HepG2 (cell line): ENCODE measurements around the gene SPATS2. TPM values are rescaled to one million over a fixed set of nuclear protein-coding genes. Genes with fewer than 3 reads are reported as not detected.

Experiments
- GABPB1 ChIP-seq: IDR thresholded peaks from 2 replicates; pipeline ENCODE4 v1.6.1; 2016; ENCODE audit warnings: mild to moderate bottlenecking, missing genetic modification reagents, moderate library complexity, missing compliant biosample characterization
- IRF2 ChIP-seq: IDR thresholded peaks from 2 replicates; pipeline ENCODE4 v1.6.1; 2018; ENCODE audit warnings: missing genetic modification reagents, missing compliant biosample characterization
- JUNB ChIP-seq: sonication (generic); formaldehyde crosslinking; IDR thresholded peaks from 2 replicates; pipeline ENCODE4 v1.8.0; 2022; ENCODE audit warnings: missing genetic modification reagents, mild to moderate bottlenecking, borderline replicate concordance
- KAT2B ChIP-seq: fragments of 150-350 bp; IDR thresholded peaks from 2 replicates; pipeline ENCODE4 v1.6.1; 2014; ENCODE audit warnings: low read depth, low read length, borderline replicate concordance
- KDM5A ChIP-seq: fragments of 200-600 bp; sonication (generic); IDR thresholded peaks from 2 replicates; pipeline ENCODE4 v1.7.0; 2018; ENCODE audit warnings: antibody characterized with exemption, mild to moderate bottlenecking, low read length, borderline replicate concordance
- KLF11 ChIP-seq: IDR thresholded peaks from 2 replicates; pipeline ENCODE4 v1.6.1; 2016; ENCODE audit warnings: missing compliant biosample characterization
- NRL ChIP-seq: sonication (generic); formaldehyde crosslinking; IDR thresholded peaks from 2 replicates; pipeline ENCODE4 v1.5.0; 2020; ENCODE audit warnings: missing genetic modification reagents, mild to moderate bottlenecking, moderate library complexity, borderline replicate concordance
- PLRG1 ChIP-seq: fragments of 450-650 bp; conservative IDR thresholded peaks from 2 replicates; pipeline ENCODE4 v1.6.1; 2016
- RBAK ChIP-seq: sonication (generic); formaldehyde crosslinking; IDR thresholded peaks from 2 replicates; pipeline ENCODE4 v1.5.1; 2020; ENCODE audit warnings: mild to moderate bottlenecking, missing genetic modification reagents
- RBM22 ChIP-seq: fragments of 200-400 bp; formaldehyde crosslinking; optimal IDR thresholded peaks from 2 replicates; pipeline ENCODE3; 2017; ENCODE audit warnings: mild to moderate bottlenecking, low read length, moderate library complexity
- RFXAP ChIP-seq: sonication (generic); formaldehyde crosslinking; IDR thresholded peaks from 2 replicates; pipeline ENCODE4 v1.4.0; 2020; ENCODE audit warnings: missing genetic modification reagents, borderline replicate concordance
- SALL2 ChIP-seq: sonication (generic); formaldehyde crosslinking; IDR thresholded peaks from 2 replicates; pipeline ENCODE4 v1.8.1; 2023; ENCODE audit warnings: mild to moderate bottlenecking, missing genetic modification reagents, inconsistent platforms
- SETDB1 ChIP-seq: sonication (generic); formaldehyde crosslinking; IDR thresholded peaks from 2 replicates; pipeline ENCODE4 v1.5.1; 2020; ENCODE audit warnings: missing genetic modification reagents, mild to moderate bottlenecking, borderline replicate concordance
- ZFP37 ChIP-seq: sonication (generic); formaldehyde crosslinking; IDR thresholded peaks from 2 replicates; pipeline ENCODE4 v1.4.0; 2020; ENCODE audit warnings: missing genetic modification reagents, borderline replicate concordance
- ZMYM4 ChIP-seq: sonication (generic); formaldehyde crosslinking; IDR thresholded peaks from 2 replicates; pipeline ENCODE4 v1.8.1; 2023; ENCODE audit warnings: mild to moderate bottlenecking, missing genetic modification reagents
- ZNF326 ChIP-seq: sonication (generic); formaldehyde crosslinking; IDR thresholded peaks from 2 replicates; pipeline ENCODE4 v1.4.0; 2020; ENCODE audit warnings: missing genetic modification reagents, borderline replicate concordance
- ZNF552 ChIP-seq: sonication (generic); formaldehyde crosslinking; IDR thresholded peaks from 2 replicates; pipeline ENCODE4 v1.9.0; 2022; ENCODE audit warnings: missing genetic modification reagents, mild to moderate bottlenecking, borderline replicate concordance
- ZNF607 ChIP-seq: sonication (generic); formaldehyde crosslinking; IDR thresholded peaks from 2 replicates; pipeline ENCODE4 v1.5.1; 2020; ENCODE audit warnings: missing genetic modification reagents, mild to moderate bottlenecking, borderline replicate concordance
- ZNF678 ChIP-seq: sonication (generic); formaldehyde crosslinking; IDR thresholded peaks from 2 replicates; pipeline ENCODE4 v1.4.0; 2020; ENCODE audit warnings: mild to moderate bottlenecking, missing genetic modification reagents
- ZNF720 ChIP-seq: sonication (generic); formaldehyde crosslinking; IDR thresholded peaks from 2 replicates; pipeline ENCODE4 v1.4.0; 2020; ENCODE audit warnings: missing genetic modification reagents
- polyA plus RNA-seq, 8 experiments: library from polyadenylated mRNA; depleted of rRNA in 3 of 8; stranded (reverse) in 7 of 8; unstranded in 1 of 8; fragments of >200 nt; fragmentation: Illumina TruSeq in 4 of 8; extraction: Trizol in 4 of 8; gene quantifications; 2 replicates each; pipeline versions ENCODE4 v1.2.1 to v1.2.3, GENCODE V29; 2011 to 2016; ENCODE audit warnings: low read depth in 4 of 8, missing spikeins in 1 of 8, mixed read lengths in 1 of 8; ENCODE audit not compliant: insufficient read depth in 1 of 8
- total RNA-seq, 5 experiments: library from RNA; depleted of rRNA; stranded (reverse); fragments of >200 nt; fragmentation: Illumina TruSeq; extraction: Trizol; gene quantifications; 2 replicates each; pipeline ENCODE4 v1.2.3, GENCODE V29; 2016; ENCODE audit warnings: low read depth in 1 of 5
- TF ChIP-seq, protein P1 (sequence below): sonication (generic); formaldehyde crosslinking; conservative IDR thresholded peaks from 2 replicates; pipeline ENCODE4 v1.8.0; 2022; ENCODE audit warnings: low read depth, missing genetic modification reagents
- TF ChIP-seq, protein P2 (sequence below): sonication (generic); formaldehyde crosslinking; IDR thresholded peaks from 2 replicates; pipeline ENCODE4 v1.5.0; 2020; ENCODE audit warnings: mild to moderate bottlenecking, missing genetic modification reagents
- TF ChIP-seq, protein P3 (sequence below): sonication (generic); formaldehyde crosslinking; IDR thresholded peaks from 2 replicates; pipeline ENCODE4 v1.4.0; 2020; ENCODE audit warnings: mild to moderate bottlenecking, missing genetic modification reagents
- TF ChIP-seq, protein P4 (sequence below): IDR thresholded peaks from 2 replicates; pipeline ENCODE4 v1.6.1; 2016; ENCODE audit warnings: low read depth
- TF ChIP-seq, protein P5 (sequence below): sonication (generic); formaldehyde crosslinking; IDR thresholded peaks from 2 replicates; pipeline ENCODE4 v1.4.0; 2020; ENCODE audit warnings: missing genetic modification reagents, mild to moderate bottlenecking, borderline replicate concordance

SPATS2 gene
- total and polyA plus RNA-seq, 2 of the 13 experiments (the other 11 are each of a cell fraction or from before 2014, with no cell fraction given) = 19.3 to 28.1 TPM

DNA sequence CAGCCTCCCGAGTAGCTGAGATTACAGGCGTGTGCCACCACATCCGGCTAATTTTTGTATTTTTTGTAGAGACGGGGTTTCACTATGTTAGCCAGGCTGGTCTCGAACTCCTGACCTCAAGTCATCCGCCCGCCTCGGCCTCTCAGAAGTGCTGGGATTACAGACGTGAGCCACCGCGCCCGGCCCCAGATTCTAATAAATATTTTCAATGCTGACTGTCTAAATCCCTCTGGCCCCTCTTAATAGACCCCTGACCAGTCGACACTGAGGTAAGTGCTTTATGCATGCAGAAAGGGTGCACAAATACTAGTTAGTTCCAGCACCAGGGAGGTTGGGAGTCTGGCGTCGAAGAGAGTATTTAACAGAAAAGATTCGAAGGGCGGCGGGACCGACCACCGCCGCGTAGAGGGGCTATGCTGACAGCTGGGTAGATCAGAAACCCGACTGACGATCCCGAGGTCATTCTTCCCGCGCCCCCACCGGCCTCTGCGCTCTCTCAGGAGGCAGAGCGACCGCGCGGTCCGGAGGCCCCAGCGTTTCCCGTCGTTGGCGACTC is 1.1 kb upstream of the SPATS2 start (continued):
- TF ChIP-seq, protein P1, sequence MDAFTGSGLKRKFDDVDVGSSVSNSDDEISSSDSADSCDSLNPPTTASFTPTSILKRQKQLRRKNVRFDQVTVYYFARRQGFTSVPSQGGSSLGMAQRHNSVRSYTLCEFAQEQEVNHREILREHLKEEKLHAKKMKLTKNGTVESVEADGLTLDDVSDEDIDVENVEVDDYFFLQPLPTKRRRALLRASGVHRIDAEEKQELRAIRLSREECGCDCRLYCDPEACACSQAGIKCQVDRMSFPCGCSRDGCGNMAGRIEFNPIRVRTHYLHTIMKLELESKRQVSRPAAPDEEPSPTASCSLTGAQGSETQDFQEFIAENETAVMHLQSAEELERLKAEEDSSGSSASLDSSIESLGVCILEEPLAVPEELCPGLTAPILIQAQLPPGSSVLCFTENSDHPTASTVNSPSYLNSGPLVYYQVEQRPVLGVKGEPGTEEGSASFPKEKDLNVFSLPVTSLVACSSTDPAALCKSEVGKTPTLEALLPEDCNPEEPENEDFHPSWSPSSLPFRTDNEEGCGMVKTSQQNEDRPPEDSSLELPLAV (CRISPR knock-in tag) = no peak
- no peak for TF ChIP-seq RBM22
- no peak for TF ChIP-seq ZNF326 (CRISPR knock-in tag)
- TF ChIP-seq, protein P2, sequence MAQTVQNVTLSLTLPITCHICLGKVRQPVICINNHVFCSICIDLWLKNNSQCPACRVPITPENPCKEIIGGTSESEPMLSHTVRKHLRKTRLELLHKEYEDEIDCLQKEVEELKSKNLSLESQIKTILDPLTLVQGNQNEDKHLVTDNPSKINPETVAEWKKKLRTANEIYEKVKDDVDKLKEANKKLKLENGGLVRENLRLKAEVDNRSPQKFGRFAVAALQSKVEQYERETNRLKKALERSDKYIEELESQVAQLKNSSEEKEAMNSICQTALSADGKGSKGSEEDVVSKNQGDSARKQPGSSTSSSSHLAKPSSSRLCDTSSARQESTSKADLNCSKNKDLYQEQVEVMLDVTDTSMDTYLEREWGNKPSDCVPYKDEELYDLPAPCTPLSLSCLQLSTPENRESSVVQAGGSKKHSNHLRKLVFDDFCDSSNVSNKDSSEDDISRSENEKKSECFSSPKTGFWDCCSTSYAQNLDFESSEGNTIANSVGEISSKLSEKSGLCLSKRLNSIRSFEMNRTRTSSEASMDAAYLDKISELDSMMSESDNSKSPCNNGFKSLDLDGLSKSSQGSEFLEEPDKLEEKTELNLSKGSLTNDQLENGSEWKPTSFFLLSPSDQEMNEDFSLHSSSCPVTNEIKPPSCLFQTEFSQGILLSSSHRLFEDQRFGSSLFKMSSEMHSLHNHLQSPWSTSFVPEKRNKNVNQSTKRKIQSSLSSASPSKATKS (CRISPR knock-in tag) = no peak
- TF ChIP-seq ZFP37 (CRISPR knock-in tag) = 0 out of 2 replicates have a peak, but pooled peaks have one; percentile 41
- TF ChIP-seq RBAK = no peak
- no peak for TF ChIP-seq KDM5A
- TF ChIP-seq NRL = no peak
- TF ChIP-seq, protein P3, sequence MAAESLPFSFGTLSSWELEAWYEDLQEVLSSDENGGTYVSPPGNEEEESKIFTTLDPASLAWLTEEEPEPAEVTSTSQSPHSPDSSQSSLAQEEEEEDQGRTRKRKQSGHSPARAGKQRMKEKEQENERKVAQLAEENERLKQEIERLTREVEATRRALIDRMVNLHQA (CRISPR knock-in tag) = no peak
- TF ChIP-seq RFXAP = no peak
- TF ChIP-seq SALL2 (CRISPR knock-in tag) = no peak
- TF ChIP-seq GABPB1 = 0 out of 2 replicates have a peak, but pooled peaks have one; percentile 15
- TF ChIP-seq PLRG1 = no peak
- TF ChIP-seq, protein P4, sequence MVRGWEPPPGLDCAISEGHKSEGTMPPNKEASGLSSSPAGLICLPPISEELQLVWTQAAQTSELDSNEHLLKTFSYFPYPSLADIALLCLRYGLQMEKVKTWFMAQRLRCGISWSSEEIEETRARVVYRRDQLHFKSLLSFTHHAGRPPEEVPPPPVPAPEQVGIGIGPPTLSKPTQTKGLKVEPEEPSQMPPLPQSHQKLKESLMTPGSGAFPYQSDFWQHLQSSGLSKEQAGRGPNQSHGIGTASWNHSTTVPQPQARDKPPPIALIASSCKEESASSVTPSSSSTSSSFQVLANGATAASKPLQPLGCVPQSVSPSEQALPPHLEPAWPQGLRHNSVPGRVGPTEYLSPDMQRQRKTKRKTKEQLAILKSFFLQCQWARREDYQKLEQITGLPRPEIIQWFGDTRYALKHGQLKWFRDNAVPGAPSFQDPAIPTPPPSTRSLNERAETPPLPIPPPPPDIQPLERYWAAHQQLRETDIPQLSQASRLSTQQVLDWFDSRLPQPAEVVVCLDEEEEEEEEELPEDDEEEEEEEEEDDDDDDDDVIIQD (CRISPR knock-in tag) = no peak
- no peak for TF ChIP-seq ZNF607 (CRISPR knock-in tag)
- no peak for TF ChIP-seq IRF2
- TF ChIP-seq, protein P5, sequence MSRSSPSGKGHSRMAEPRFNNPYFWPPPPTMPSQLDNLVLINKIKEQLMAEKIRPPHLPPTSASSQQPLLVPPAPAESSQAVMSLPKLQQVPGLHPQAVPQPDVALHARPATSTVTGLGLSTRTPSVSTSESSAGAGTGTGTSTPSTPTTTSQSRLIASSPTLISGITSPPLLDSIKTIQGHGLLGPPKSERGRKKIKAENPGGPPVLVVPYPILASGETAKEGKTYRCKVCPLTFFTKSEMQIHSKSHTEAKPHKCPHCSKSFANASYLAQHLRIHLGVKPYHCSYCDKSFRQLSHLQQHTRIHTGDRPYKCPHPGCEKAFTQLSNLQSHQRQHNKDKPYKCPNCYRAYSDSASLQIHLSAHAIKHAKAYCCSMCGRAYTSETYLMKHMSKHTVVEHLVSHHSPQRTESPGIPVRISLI = no peak
- no peak for TF ChIP-seq JUNB (CRISPR knock-in tag)
- TF ChIP-seq ZNF678 (CRISPR knock-in tag) = no peak
- no peak for TF ChIP-seq KAT2B
- no peak; the same call in 1 of the 2 replicates for TF ChIP-seq ZNF552 (CRISPR knock-in tag)
- no peak for TF ChIP-seq SETDB1 (CRISPR knock-in tag)
- TF ChIP-seq ZMYM4 (CRISPR knock-in tag) = no peak
- TF ChIP-seq KLF11 (CRISPR knock-in tag) = no peak
- no peak for TF ChIP-seq ZNF720 (CRISPR knock-in tag)
